ENCODE results near the gene OOEP. TPM values are rescaled to one million over a fixed set of nuclear protein-coding genes. Genes with fewer than 3 reads are reported as not detected.

The OOEP gene
- total and polyA plus RNA-seq, 2 of the 13 experiments (the other 11 are each of a cell fraction or from before 2014, with no cell fraction given), result not detected

DNA sequence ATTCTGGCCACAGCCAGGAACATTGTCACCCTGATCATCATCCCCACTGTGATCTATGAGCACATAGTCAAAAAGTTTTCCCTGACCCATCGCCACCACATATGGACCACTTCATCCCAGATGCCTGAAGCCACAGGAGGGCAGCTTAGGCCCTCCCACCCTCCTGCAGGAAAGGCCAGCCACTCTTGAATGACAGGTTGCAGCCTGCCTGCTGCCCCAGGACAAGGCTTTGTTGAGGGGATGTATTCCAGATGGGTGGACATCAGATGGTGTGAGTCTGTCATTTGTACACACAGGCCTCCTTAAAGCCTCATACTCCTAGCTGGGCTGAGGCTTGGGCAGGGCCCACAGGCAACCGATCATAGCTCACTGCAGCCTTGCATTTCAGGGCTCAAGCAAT, 46.4 kb downstream of the OOEP start (continued):
- TF ChIP-seq, protein P1, sequence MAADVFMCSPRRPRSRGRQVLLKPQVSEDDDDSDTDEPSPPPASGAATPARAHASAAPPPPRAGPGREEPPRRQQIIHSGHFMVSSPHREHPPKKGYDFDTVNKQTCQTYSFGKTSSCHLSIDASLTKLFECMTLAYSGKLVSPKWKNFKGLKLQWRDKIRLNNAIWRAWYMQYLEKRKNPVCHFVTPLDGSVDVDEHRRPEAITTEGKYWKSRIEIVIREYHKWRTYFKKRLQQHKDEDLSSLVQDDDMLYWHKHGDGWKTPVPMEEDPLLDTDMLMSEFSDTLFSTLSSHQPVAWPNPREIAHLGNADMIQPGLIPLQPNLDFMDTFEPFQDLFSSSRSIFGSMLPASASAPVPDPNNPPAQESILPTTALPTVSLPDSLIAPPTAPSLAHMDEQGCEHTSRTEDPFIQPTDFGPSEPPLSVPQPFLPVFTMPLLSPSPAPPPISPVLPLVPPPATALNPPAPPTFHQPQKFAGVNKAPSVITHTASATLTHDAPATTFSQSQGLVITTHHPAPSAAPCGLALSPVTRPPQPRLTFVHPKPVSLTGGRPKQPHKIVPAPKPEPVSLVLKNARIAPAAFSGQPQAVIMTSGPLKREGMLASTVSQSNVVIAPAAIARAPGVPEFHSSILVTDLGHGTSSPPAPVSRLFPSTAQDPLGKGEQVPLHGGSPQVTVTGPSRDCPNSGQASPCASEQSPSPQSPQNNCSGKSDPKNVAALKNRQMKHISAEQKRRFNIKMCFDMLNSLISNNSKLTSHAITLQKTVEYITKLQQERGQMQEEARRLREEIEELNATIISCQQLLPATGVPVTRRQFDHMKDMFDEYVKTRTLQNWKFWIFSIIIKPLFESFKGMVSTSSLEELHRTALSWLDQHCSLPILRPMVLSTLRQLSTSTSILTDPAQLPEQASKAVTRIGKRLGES (CRISPR knock-in tag; IDR thresholded peaks at IDR 0.05; ENCODE audit: borderline replicate concordance), result no peak

Small RNA genes lying within 50 kb of the gene (small RNA-seq; reads per million reads assigned to genes)
- 0 reads per million in 3 experiments for gene RPL39P3 (ENCODE audit: insufficient read depth in 2 of 3, insufficient read length in 3 of 3, low read depth in 2 of 3, low replicate concordance in 1 of 3)

Other genes with a start within 250 kb of the OOEP start
- gene KHDC1L, start 144.4 kb downstream of the OOEP start, total RNA-seq (2016; rRNA removed; fragmentation: Illumina TruSeq; extraction: Trizol), result not detected in 2 replicates
- not detected in 2 replicates for gene KHDC1L, start 144.4 kb downstream of the OOEP start, polyA plus RNA-seq (2011; rRNA removed)
- not detected in 2 replicates for gene KHDC1, start 106.7 kb downstream of the OOEP start, total RNA-seq (2016; rRNA removed; fragmentation: Illumina TruSeq; extraction: Trizol)
- not detected in 2 replicates for gene KHDC1, start 106.7 kb downstream of the OOEP start, polyA plus RNA-seq (2011; rRNA removed)
- not detected in 2 replicates for gene DPPA5, start 15.6 kb downstream of the OOEP start, total RNA-seq (2016; rRNA removed; fragmentation: Illumina TruSeq; extraction: Trizol)
- gene DPPA5, start 15.6 kb downstream of the OOEP start, polyA plus RNA-seq (2011; rRNA removed), result not detected in 2 replicates
- not detected in 2 replicates for gene KHDC3L, start 7.2 kb downstream of the OOEP start, total RNA-seq (2016; rRNA removed; fragmentation: Illumina TruSeq; extraction: Trizol)
- not detected in 2 replicates for gene KHDC3L, start 7.2 kb downstream of the OOEP start, polyA plus RNA-seq (2011; rRNA removed)
- not detected in 2 replicates for gene DDX43, start 24.9 kb upstream of the OOEP start, total RNA-seq (2016; rRNA removed; fragmentation: Illumina TruSeq; extraction: Trizol)
- not detected in 2 replicates for gene DDX43, start 24.9 kb upstream of the OOEP start, polyA plus RNA-seq (2011; rRNA removed)
- 0.07 TPM in 1 of 2 replicates, not detected in the other for gene CGAS, start 82.4 kb upstream of the OOEP start, total RNA-seq (2016; rRNA removed; fragmentation: Illumina TruSeq; extraction: Trizol)
- gene CGAS, start 82.4 kb upstream of the OOEP start, polyA plus RNA-seq (2011; rRNA removed), result 0.03 and 0.04 TPM in 2 replicates
- gene MTO1, start 91.8 kb upstream of the OOEP start, total RNA-seq (2016; rRNA removed; fragmentation: Illumina TruSeq; extraction: Trizol), result 31.9 and 45.3 TPM in 2 replicates
- 20.1 and 21.1 TPM in 2 replicates for gene MTO1, start 91.8 kb upstream of the OOEP start, polyA plus RNA-seq (2011; rRNA removed)
- gene EEF1A1, start 151.1 kb upstream of the OOEP start, total RNA-seq (2016; rRNA removed; fragmentation: Illumina TruSeq; extraction: Trizol), result 13,726 and 19,145 TPM in 2 replicates
- 14,480 and 17,172 TPM in 2 replicates for gene EEF1A1, start 151.1 kb upstream of the OOEP start, polyA plus RNA-seq (2011; rRNA removed)

Measured in HepG2 (cell line).